ENCODE measurements around the gene ARPP19.
"Not testable (repeated sequence)": the region's sequence is repeated elsewhere in the genome, so short reads cannot be mapped to it uniquely, and the experiment has no call there.

ARPP19 gene

GRCh38 chr15:52546031-52546751 lies 22.6 kb downstream of the ARPP19 start:
- DNase-seq, result no peak

- DNase-seq, result no peak
Measured at GRCh38 chr15:52540374-52541012, 28.3 kb downstream of the ARPP19 start.

DNA sequence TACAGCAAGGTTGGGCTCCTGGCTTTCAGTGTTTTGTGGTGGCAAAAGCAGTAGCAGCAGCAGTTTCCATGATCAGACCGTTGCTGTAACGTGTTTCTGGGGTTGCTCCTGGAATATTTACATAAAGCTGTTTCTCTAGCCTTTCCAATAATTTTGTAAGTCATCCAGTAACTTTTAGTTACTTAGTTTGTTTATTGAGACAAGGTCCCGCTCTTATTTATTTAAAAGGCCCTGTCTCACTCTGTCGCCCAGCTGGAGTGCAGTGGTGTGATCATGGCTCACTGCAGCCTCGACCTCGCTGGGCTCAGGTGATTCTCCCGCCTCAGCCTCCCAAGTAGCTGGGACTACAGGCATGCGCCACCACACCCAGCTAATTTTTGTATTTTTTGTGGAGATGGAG lies 31.4 kb downstream of the ARPP19 start:
- no peak for DNase-seq

DNA sequence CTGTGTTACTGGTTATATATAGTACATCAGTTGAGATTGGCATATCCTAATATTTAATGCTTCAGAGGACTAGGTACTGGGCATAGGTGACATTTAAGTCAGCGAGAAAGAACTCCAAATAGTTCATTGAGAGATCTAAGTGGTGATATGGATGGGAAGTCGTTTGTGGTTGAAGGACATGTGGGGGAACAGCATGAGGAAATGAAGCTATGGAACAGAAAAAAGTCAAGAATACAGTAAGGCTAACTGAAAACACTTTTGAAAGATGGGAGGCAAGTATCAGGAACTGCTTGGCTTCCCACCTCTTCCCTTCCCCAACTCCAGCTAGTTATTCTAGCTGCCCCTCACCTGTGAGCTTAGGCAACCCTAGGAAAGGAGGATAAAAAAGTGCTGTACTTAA lies 36.4 kb downstream of the ARPP19 start:
- DNase-seq, result no peak

GRCh38 chr15:52529940-52530339 lies 38.9 kb downstream of the ARPP19 start:
- DNase-seq, result no peak

GRCh38 chr15:52529341-52529924 lies 39.4 kb downstream of the ARPP19 start:
- DNase-seq, result no peak

DNA sequence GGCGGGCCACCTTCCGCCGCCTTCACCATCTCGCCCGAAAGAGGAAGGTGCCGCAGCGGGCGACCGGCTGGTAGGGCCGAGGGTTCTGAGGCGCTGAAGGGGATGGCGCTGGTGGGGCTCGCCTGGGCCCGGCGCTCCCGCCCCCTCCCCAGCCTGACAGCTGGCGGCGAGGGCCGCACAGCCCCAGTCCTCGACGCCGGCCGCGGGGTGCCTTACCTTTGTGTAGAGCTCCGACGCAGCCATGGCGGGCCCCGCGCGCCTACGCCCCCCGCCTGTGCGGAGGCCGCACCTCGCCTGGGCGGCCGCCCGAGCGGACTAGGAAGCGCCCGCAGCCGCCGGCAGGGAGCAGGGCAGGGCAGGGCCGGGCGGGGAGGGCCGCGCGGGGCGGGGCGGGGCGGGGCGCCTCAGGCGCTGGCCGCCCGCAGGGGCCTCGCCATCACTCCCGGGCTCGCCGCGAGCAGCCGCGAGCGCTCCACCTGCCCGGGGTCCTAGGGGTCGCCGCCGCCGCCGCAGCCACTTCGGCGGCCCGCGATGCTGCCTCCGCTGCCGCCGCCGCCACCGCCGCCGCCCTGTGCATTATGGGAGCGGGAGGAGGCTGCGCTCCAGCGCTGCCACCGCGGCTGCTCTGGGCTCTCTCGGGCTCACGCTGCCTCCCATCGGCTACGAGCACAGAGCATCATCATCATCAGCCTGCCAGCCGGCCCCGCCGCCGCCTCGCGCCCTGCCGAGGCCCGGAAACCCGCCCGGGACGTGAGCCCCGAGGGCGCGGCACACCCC lies 40.1 kb downstream of the ARPP19 start, which contains the start of gene MYO5A:
Gene MYO5A (minus strand): TSS at position 317 of the 777 bp plus-strand sequence. CDS start 74 bp downstream, at position 243.
- peak; percentile 77 for DNase-seq

GRCh38 chr15:52527911-52528563 lies 40.8 kb downstream of the ARPP19 start:
- DNase-seq, result peak; percentile 45

GRCh38 chr15:52527196-52527910 lies 41.5 kb downstream of the ARPP19 start:
- no peak for DNase-seq

DNA sequence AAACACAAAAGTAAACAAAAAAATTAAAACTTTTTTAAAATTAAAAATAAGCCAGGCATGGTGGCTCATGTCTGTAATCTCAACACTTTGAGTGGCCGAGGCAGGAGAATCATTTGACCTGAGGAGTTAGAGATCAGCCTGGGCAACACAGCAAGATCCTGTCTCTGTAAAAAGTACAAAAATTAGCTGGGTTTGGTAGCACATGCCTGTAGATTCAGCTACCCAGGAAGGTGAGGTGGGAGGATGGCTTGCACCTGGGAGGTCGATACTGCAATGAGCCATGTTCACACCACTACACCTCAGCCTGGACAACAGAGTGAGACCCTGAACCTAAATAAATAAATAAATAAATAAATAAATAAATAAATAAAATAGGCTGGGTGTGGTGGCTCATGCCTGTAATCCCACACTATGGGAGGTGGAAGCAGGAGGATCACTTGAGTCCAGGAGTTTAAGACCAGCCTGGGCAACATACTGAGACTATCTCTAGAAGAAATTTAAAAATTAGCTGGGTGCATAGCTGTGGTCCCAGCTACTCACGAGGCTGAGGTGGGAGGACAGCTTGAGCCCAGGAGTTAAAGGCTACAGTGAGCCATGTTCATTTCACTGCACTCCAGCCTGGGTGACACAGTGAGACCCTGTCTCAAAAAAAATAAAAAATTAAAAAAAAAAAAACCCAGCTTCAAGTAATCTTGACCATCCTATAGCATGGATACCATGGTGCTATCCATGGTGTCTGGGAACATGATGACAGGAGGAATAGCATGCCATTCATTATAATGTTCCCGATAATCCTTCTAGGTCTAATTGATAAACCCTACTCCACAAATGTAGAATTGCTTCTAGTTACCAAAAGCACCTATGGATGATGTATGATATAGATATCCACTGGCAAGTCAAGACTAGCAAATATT lies 44.4 kb downstream of the ARPP19 start:
- DNase-seq, result no peak

DNA sequence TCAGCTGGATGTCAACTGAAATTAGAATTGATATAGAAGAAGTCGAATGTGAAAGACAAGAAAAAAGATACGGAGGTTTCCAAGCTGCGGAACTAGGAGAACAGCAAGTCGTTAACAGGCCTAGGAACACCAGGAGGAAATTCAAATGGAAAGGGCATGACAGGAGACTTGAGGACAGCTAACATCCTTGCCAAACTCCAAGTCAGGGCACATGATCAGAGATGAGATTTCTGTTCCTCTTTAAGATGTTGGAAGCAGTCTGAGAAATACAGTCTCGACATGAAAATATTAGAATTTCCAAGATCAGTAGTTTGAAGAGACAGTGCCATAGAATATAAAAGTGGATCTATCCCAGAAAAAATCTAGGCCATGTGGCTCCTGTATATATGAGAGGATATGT lies 45.2 kb downstream of the ARPP19 start:
- DNase-seq, result no peak

GRCh38 chr15:52523192-52523591 lies 45.6 kb downstream of the ARPP19 start:
- no peak for DNase-seq

DNA sequence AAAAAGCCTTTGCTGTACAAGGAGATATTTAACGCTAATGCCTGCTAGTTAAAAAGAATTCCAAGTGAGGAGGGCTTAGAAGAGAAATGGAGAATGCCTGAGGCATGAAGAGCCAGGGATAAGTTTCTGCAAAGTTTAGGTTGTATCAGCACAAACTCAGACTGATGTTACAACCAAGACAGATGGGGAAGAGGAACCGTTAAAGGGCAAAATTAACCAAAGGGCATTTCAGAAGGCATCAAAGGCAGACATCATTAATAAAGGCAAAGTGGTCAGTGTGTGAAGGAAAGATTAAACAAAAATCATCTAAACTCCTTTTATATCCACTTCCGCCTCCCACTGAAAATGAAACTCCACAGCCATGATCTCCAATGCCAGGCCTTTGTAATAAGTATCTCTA lies 47.1 kb downstream of the ARPP19 start:
- no peak for DNase-seq

GRCh38 chr15:52520421-52520820 lies 48.4 kb downstream of the ARPP19 start:
- DNase-seq, result no peak

GRCh38 chr15:52518487-52519371 lies 50.1 kb downstream of the ARPP19 start:
- no peak for DNase-seq

- no peak for DNase-seq
Measured at GRCh38 chr15:52517014-52517413, 51.8 kb downstream of the ARPP19 start.

- DNase-seq, result no peak
Measured at GRCh38 chr15:52515343-52515742, 53.5 kb downstream of the ARPP19 start.

- no peak for DNase-seq
Measured at GRCh38 chr15:52514482-52514881, 54.3 kb downstream of the ARPP19 start.

DNA sequence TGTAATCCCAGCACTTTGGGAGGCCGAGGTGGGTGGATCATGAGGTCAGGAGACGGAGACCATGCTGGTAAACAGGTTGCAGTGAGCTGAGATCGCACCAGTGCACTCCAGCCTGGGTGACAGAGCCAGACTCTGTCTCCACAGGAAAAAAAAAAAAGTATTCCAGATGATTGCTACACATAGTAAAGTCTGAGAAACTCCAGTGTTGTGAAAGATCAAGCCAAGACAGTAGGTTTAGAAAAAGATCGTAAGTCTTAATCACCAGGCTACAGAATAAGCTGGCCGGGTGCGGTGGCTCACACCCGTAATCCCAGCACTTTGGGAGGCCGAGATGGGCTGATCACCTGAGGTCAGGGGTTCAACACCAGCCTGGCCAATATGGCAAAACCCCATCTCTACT lies 56.0 kb downstream of the ARPP19 start:
- DNase-seq, result not testable (repeated sequence)

DNA sequence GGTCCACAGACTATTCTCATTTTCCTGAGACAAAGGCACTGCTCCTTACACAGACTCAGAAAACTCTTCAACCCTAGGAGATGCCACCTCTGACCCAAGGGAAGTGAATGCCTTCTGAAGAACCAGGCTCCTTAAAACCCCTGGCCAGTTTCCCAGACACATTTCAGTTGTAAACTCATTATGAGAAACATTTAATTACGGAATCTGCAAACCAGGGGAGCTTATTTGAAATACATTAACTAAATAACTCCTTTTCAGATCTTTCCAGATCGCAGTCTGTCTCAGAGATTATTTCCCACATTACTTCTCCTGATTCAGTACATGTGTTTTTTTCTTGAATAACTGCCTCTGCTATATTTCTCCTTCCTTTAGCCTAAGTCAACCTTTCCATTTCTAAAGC lies 57.7 kb downstream of the ARPP19 start:
- no peak for DNase-seq
